Measurements from ENCODE around the gene ARRB1.

Gene ARRB1

GRCh38 chr11:75260396-75261170, 90.9 kb downstream of the ARRB1 start:
- DNase-seq (ENCODE audit: low read depth, low spot score) = no peak

- DNase-seq (ENCODE audit: low read depth, low spot score) = no peak
Observed at GRCh38 chr11:75254326-75254725, 97.1 kb downstream of the ARRB1 start.

GRCh38 chr11:75249704-75250103, 101.8 kb downstream of the ARRB1 start:
- DNase-seq (ENCODE audit: low read depth, low spot score) = no peak

GRCh38 chr11:75248924-75249256, 102.6 kb downstream of the ARRB1 start:
- DNase-seq (ENCODE audit: low read depth, low spot score) = no peak

GRCh38 chr11:75246671-75247350, 104.7 kb downstream of the ARRB1 start:
- DNase-seq (ENCODE audit: low read depth, low spot score) = no peak

GRCh38 chr11:75246006-75246670, 105.3 kb downstream of the ARRB1 start:
- no peak for DNase-seq (ENCODE audit: low read depth, low spot score)

GRCh38 chr11:75245356-75246005, 106.0 kb downstream of the ARRB1 start:
- no peak for DNase-seq (ENCODE audit: low read depth, low spot score)

GRCh38 chr11:75244052-75244814, 107.2 kb downstream of the ARRB1 start:
- DNase-seq (ENCODE audit: low read depth, low spot score) = no peak

- DNase-seq (ENCODE audit: low read depth, low spot score) = no peak
Observed at GRCh38 chr11:75242722-75243600, 108.5 kb downstream of the ARRB1 start.

- no peak for DNase-seq (ENCODE audit: low read depth, low spot score)
Observed at GRCh38 chr11:75241906-75242644, 109.4 kb downstream of the ARRB1 start.

GRCh38 chr11:75241036-75241905, 110.2 kb downstream of the ARRB1 start:
- DNase-seq (ENCODE audit: low read depth, low spot score) = no peak

GRCh38 chr11:75240311-75241035, 111.0 kb downstream of the ARRB1 start, which contains the start of gene TPBGL:
Gene TPBGL, plus strand, starts transcription at chr11:75240774. Its CDS starts 276 bp downstream, at chr11:75241050.
- no peak for DNase-seq (ENCODE audit: low read depth, low spot score)

- DNase-seq (ENCODE audit: low read depth, low spot score) = no peak
Observed at GRCh38 chr11:75239531-75240290, 111.8 kb downstream of the ARRB1 start.

- no peak for DNase-seq (ENCODE audit: low read depth, low spot score)
Observed at GRCh38 chr11:75238595-75239440, 112.6 kb downstream of the ARRB1 start.

- DNase-seq (ENCODE audit: low read depth, low spot score) = no peak
Observed at GRCh38 chr11:75237050-75237449, 114.4 kb downstream of the ARRB1 start.

- no peak for DNase-seq (ENCODE audit: low read depth, low spot score)
Observed at GRCh38 chr11:75236062-75236461, 115.4 kb downstream of the ARRB1 start.

All from brain pericyte (primary cell).